Camera-type eye (tissue), 1 donor: ENCODE data around the gene CRELD2. TPM values are rescaled to one million over a fixed set of nuclear protein-coding genes. Genes with fewer than 3 reads are reported as not detected.

ENCODE experiments used
- total RNA-seq: library from RNA; depleted of rRNA; stranded (reverse); fragments of >200 nt; gene quantifications from one replicate; pipeline ENCODE4 v1.2.3, GENCODE V29; 2014

Gene CRELD2
- 24.4 TPM for total RNA-seq

GRCh38 chr22:49917974-49918910 lies at the start of gene CRELD2, which contains the start of gene ALG12:
CRELD2 (plus strand) TSS chr22:49918634; CDS start chr22:49918770, 136 bp downstream.
ALG12 (minus strand) TSS chr22:49918438; CDS start chr22:49913765, 4,673 bp downstream.

GRCh38 chr22:49960159-49961004 lies 41.9 kb downstream of the CRELD2 start, which contains the start of gene PIM3:
PIM3 (plus strand) TSS chr22:49960772; CDS start chr22:49960948, 176 bp downstream.

Other genes starting within 250 kb of the CRELD2 start
- gene BRD1, start 90.8 kb upstream of the CRELD2 start, total RNA-seq: 66.4 TPM
- gene ZBED4, start 64.8 kb upstream of the CRELD2 start, total RNA-seq: 24.7 TPM
- gene ALG12, start 196 bp upstream of the CRELD2 start, total RNA-seq: 23.3 TPM
- gene PIM3, start 42.1 kb downstream of the CRELD2 start, total RNA-seq: 42.3 TPM
- gene IL17REL, start 94.1 kb downstream of the CRELD2 start, total RNA-seq: 0.55 TPM
- not detected for gene TTLL8, start 139.7 kb downstream of the CRELD2 start, total RNA-seq
- gene MLC1, start 166.8 kb downstream of the CRELD2 start, total RNA-seq: 7.2 TPM
- 5.6 TPM for gene MOV10L1, start 171.4 kb downstream of the CRELD2 start, total RNA-seq